HEK293T (cell line): ENCODE data around the gene CREG1.

Experiments used
- BHLHE40 ChIP-seq: fragments of 450-650 bp; IDR thresholded peaks from 2 replicates; pipeline ENCODE4 v1.6.1; 2016; ENCODE audit warnings: mild to moderate bottlenecking, moderate library complexity, borderline replicate concordance
- ELF4 ChIP-seq: fragments of 450-650 bp; IDR thresholded peaks from 2 replicates; pipeline ENCODE4 v1.6.1; 2017; ENCODE audit warnings: antibody characterized with exemption
- FOXK2 ChIP-seq: fragments of 450-650 bp; IDR thresholded peaks from 2 replicates; pipeline ENCODE4 v1.6.1; 2016; ENCODE audit warnings: mild to moderate bottlenecking
- FOXM1 ChIP-seq: fragments of 450-650 bp; IDR thresholded peaks from 2 replicates; pipeline ENCODE4 v1.6.1; 2017; ENCODE audit warnings: mild to moderate bottlenecking, borderline replicate concordance
- HDGF ChIP-seq: fragments of 450-650 bp; IDR thresholded peaks from 2 replicates; pipeline ENCODE4 v1.6.1; 2017; ENCODE audit warnings: antibody characterized with exemption, borderline replicate concordance
- L3MBTL2 ChIP-seq: fragments of 450-650 bp; conservative IDR thresholded peaks from 2 replicates; pipeline ENCODE4 v1.6.1; 2016; ENCODE audit warnings: mild to moderate bottlenecking
- LEF1 ChIP-seq: fragments of 450-650 bp; IDR thresholded peaks from 2 replicates; pipeline ENCODE4 v1.6.1; 2017; ENCODE audit warnings: mild to moderate bottlenecking, borderline replicate concordance
- NFRKB ChIP-seq: fragments of 450-650 bp; IDR thresholded peaks from 2 replicates; pipeline ENCODE4 v1.6.1; 2016; ENCODE audit warnings: mild to moderate bottlenecking, moderate library complexity
- PKNOX1 ChIP-seq: fragments of 450-650 bp; IDR thresholded peaks from 2 replicates; pipeline ENCODE4 v1.6.1; 2016
- SP1 ChIP-seq: fragments of 450-650 bp; IDR thresholded peaks from 2 replicates; pipeline ENCODE4 v1.6.1; 2017
- TARDBP ChIP-seq: fragments of 450-650 bp; IDR thresholded peaks from 2 replicates; pipeline ENCODE4 v1.6.1; 2016
- ZNF384 ChIP-seq: fragments of 450-650 bp; IDR thresholded peaks from 2 replicates; pipeline ENCODE4 v1.6.1; 2016

DNA sequence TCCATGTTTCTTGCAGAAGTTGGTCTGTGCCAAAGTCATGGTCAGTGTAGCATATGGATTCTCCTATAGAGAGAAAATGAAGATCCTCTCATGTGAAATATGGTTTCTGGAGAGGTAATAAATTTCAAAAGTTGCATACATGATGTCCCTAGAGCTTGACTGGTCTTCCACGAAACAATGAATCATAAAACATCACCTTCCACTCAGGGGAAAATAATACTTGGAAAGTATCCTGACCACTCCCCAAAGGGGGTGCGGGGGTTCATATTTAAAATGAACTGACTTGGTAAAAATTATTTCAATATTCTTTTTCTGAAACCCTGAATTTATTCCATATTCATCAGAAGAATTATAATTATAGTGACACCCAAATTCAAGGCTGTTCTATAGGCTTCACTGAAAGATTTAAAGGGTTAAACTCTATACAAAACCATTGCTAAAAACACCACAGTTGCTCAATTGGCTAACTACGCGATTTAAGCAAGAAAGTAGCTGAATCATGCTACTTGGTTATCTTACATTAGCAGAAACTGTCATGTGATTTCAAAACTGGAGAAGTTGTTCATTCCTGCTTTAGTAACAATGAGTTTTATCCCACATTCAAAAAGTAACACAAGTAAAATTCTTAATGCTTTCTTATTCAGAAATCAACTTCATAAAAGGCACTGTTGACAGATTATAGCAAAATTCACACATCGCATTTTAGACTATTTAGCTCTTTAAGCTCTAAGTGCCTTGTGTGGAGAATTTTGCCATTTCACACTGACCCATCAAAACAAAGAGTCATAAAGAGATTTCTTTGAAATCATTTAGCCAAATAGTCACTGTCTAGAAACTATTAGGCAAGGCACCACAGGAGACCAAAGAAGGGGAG is 5.3 kb downstream of the CREG1 start:
- no peak for TF ChIP-seq ELF4
- TF ChIP-seq SP1, result no peak
- TF ChIP-seq TARDBP, result no peak
- no peak for TF ChIP-seq FOXM1
- TF ChIP-seq HDGF, result no peak
- no peak for TF ChIP-seq L3MBTL2
- TF ChIP-seq ZNF384, result no peak
- TF ChIP-seq PKNOX1, result no peak
- TF ChIP-seq BHLHE40, result no peak
- TF ChIP-seq LEF1, result no peak
- TF ChIP-seq FOXK2, result no peak
- no peak for TF ChIP-seq NFRKB
